ENCODE results near the gene MYRIP. TPM values are rescaled to one million over a fixed set of nuclear protein-coding genes. Genes with fewer than 3 reads are reported as not detected.

Gene MYRIP
- total and polyA plus RNA-seq, 2 experiments from 2014 or later = 1.5 to 1.8 TPM

- no peaks in the 10 kb centered on the region for H3K9me2 ChIP-seq (ENCODE audit: insufficient read depth)
Measured at GRCh38 chr3:40287248-40287647, 477.8 kb downstream of the MYRIP start.

More at GRCh38 chr3:40287248-40287647, 477.8 kb downstream of the MYRIP start:
- no peak overlapping the region for H3K27ac ChIP-seq (ENCODE audit: low read depth)
- Mint-ChIP-seq H3K4me1 (no peaks in the 10 kb centered on the region), H3K27ac (no peak overlapping the region), H3K9me3 (peaks cover 10% of the 10 kb centered on the region), H3K36me3 (ENCODE audit: low read depth) (peaks cover 18% of the 10 kb centered on the region), H3K4me3 (no peak overlapping the region), H3K27me3 (ENCODE audit: insufficient read depth, low read depth, poor library complexity) (peaks cover 11% of the 10 kb centered on the region)
- no peaks in the 10 kb centered on the region for H3K36me3 ChIP-seq (ENCODE audit: insufficient read depth)
- no peaks in the 10 kb centered on the region for H3K27me3 ChIP-seq (ENCODE audit: insufficient read depth)
- H3K4me3 ChIP-seq = no peak overlapping the region
- H2AFZ ChIP-seq = no peak overlapping the region
- ATAC-seq (no peak), DNase-seq (ENCODE audit: low spot score) (no peak)
- H3K4me2 ChIP-seq = no peak overlapping the region
- H3F3A ChIP-seq (replicated peaks; ENCODE audit: low read depth) = no peaks in the 10 kb centered on the region
- no peaks in the 10 kb centered on the region for H4K20me1 ChIP-seq (replicated peaks; ENCODE audit: insufficient read depth)
- no peak for TF ChIP-seq ETS1 (IDR thresholded peaks at IDR 0.05)
- no peak for TF ChIP-seq POLR2AphosphoS5 (IDR thresholded peaks at IDR 0.05; ENCODE audit: low read depth)
- TF ChIP-seq REST (IDR thresholded peaks at IDR 0.05; ENCODE audit: unreplicated experiment) = no peak
- TF ChIP-seq ZNF114 (CRISPR knock-in tag; IDR thresholded peaks at IDR 0.05) = no peak
- no peak for TF ChIP-seq CREB1 (CRISPR knock-in tag; IDR thresholded peaks at IDR 0.05; ENCODE audit: low read depth)
- TF ChIP-seq NANOG (IDR thresholded peaks at IDR 0.05; ENCODE audit: borderline replicate concordance) = no peak
- TF ChIP-seq JUNB (IDR thresholded peaks at IDR 0.05; ENCODE audit: unreplicated experiment) = no peak
- TF ChIP-seq ZNF331 (CRISPR knock-in tag; IDR thresholded peaks at IDR 0.05; ENCODE audit: low read depth) = no peak
- TF ChIP-seq STAT1 (IDR thresholded peaks at IDR 0.05; ENCODE audit: unreplicated experiment) = no peak
- no peak for TF ChIP-seq EZH2 (IDR thresholded peaks at IDR 0.05; ENCODE audit: low read depth, unreplicated experiment)
- no peak for TF ChIP-seq CTCF (conservative IDR thresholded peaks at IDR 0.05; ENCODE audit: low read depth in 2 of 2)
- no peak for TF ChIP-seq EZH2phosphoT487 (IDR thresholded peaks at IDR 0.05; ENCODE audit: unreplicated experiment)
- no peak for TF ChIP-seq ZNF462 (CRISPR knock-in tag; IDR thresholded peaks at IDR 0.05)
- no peaks in the 10 kb centered on the region; the same call in 1 of the 2 replicates for H3K4me1 ChIP-seq (ENCODE audit: insufficient read depth)
- H3K79me2 ChIP-seq (replicated peaks; ENCODE audit: insufficient read depth) = no peaks in the 10 kb centered on the region
